ENCODE data around the gene CDYL.

Gene CDYL

DNA sequence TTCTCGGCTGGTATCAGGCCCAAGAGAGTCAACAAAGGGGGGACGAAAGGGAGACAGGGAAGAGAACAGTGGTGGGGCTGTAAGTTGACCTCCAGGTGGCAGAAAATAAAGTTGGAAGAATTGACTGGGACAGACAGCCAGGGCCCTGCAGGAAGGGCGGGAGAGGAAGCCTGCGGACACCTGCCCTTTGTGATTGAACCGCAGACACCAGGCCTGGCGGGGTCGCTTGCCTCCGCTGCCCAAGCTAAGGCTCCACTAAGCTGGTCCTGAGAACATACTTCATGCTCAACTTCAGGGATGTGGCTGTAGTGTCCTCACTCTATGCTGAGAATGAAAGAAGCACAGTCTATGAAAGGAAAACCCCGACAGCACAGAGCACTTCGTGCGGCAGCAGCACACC is 173.9 kb downstream of the CDYL start:
- H3K4me3 ChIP-seq (ENCODE audit: control insufficient read depth, low read depth, low read length): no peak overlapping the region
- TF ChIP-seq, protein P1, sequence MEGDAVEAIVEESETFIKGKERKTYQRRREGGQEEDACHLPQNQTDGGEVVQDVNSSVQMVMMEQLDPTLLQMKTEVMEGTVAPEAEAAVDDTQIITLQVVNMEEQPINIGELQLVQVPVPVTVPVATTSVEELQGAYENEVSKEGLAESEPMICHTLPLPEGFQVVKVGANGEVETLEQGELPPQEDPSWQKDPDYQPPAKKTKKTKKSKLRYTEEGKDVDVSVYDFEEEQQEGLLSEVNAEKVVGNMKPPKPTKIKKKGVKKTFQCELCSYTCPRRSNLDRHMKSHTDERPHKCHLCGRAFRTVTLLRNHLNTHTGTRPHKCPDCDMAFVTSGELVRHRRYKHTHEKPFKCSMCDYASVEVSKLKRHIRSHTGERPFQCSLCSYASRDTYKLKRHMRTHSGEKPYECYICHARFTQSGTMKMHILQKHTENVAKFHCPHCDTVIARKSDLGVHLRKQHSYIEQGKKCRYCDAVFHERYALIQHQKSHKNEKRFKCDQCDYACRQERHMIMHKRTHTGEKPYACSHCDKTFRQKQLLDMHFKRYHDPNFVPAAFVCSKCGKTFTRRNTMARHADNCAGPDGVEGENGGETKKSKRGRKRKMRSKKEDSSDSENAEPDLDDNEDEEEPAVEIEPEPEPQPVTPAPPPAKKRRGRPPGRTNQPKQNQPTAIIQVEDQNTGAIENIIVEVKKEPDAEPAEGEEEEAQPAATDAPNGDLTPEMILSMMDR (IDR thresholded peaks at IDR 0.05; ENCODE audit: control insufficient read depth, insufficient read depth, low read depth, low read length, missing control alignments): no peak
- DNase-seq (ENCODE audit: low read depth): no peak

DNA sequence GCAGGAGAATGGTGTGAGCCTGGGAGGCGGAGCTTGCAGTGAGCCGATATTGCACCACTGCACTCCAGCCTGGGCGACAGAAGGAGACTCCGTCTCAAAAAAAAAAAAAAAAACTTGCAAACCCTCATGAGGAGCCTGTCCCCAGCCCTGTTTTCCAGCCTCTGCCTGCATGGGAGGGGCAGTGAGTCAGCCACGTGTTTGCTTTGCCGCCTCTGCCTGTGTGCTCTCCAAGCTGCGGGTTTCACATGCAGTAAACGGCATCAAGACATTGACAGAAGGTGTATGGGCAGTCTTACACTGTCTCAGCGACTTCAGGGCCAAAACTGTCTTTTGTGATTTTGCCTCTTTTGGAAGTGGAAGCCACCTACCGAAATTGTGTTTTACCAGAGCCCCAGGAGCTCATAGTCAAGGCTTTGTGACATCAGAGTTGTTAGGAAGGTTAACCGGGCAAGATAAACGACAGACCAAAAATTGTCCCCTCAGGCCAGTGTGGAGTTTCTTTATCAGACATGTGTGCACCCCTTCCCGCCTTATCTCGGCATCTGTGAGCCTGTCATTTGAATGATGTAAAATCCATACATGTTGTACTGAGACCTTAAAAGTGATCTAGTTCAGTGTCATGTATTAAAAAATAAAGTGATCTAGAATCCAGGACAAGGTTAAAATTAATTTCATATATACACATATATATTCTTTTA is 174.8 kb downstream of the CDYL start:
- no peak for DNase-seq (ENCODE audit: low read depth)
- H3K4me3 ChIP-seq (ENCODE audit: control insufficient read depth, low read depth, low read length): no peak overlapping the region
- TF ChIP-seq, protein P1 (IDR thresholded peaks at IDR 0.05; ENCODE audit: control insufficient read depth, insufficient read depth, low read depth, low read length, missing control alignments): no peak

DNA sequence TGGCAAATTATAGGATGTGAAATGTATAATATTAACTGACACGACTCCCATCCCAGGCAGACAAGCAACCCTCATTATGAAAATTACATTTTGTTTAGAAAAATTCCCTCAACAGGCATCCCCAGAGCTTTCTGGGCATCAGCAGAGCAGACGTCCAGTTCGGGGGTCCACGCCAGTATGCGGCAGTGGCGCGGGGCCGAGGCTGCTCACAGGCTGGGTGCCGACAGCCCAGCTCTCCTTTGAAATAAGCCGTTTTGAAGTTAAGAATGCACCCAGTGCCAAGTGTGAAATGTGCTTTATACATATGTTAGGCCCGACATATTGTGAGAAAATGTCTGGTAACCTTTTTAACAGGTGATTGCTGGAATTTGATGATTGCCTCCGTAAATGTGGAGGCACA is 177.2 kb downstream of the CDYL start:
- no peak for DNase-seq (ENCODE audit: low read depth)
- no peak overlapping the region for H3K4me3 ChIP-seq (ENCODE audit: control insufficient read depth, low read depth, low read length)
- TF ChIP-seq, protein P1 (IDR thresholded peaks at IDR 0.05; ENCODE audit: control insufficient read depth, insufficient read depth, low read depth, low read length, missing control alignments): no peak

DNA sequence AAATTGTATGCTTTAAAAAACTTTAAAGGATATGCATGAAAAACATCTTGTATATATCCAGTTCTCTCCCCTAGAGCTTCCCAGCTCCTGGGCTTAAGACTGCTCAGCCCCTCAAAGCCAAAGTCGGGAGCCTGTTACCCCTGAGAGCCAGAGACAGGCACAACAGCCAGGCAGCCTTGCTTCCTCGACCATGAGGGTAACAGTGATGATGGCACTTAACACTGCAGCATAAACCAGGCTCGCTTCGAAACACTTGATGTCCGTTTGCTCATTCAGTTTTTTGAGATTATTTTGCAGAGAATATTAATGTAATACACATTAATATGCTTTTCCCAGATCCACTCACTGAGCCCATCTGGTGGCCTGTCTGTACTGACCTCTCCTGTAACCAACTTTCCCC is 180.4 kb downstream of the CDYL start:
- TF ChIP-seq, protein P1 (IDR thresholded peaks at IDR 0.05; ENCODE audit: control insufficient read depth, insufficient read depth, low read depth, low read length, missing control alignments): no peak
- no peak for DNase-seq (ENCODE audit: low read depth)
- H3K4me3 ChIP-seq (ENCODE audit: control insufficient read depth, low read depth, low read length): no peak overlapping the region

DNA sequence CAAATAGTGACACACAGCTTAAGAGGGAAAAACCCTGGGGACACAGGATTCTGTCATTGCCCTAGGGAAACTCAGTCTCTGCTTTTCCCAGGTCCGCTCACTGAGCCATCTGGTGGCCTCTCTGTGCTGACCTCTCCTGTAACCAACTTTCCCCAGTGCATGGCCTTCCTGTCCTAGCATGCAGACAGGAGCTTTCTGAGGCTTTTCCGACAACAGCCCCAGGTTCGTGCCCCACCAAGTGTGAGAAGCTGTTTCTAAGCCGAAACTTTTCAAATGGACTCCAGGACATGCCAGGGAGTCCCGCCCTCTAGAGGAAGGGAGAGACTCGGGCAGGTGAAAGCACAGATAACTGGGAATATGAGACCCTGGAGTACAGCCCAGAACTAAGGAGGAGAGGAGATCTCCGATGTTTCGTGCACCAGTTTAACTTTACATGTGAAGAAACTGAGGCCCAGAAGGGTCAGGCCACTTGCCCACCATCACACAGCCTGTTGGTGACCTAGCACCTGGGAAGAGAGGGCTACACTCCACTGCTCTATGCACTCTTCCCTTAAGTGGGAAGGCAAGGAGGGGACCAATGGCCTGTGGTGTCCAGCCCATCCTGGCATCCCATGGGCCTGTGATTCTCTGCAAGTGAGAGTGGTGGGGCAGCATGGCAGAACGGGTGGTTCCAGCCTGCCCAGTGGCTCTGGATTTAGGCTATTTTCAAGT is 181.5 kb downstream of the CDYL start:
- no peak overlapping the region for H3K4me3 ChIP-seq (ENCODE audit: control insufficient read depth, low read depth, low read length)
- no peak for DNase-seq (ENCODE audit: low read depth)
- TF ChIP-seq, protein P1 (IDR thresholded peaks at IDR 0.05; ENCODE audit: control insufficient read depth, insufficient read depth, low read depth, low read length, missing control alignments): peak; percentile 18

DNA sequence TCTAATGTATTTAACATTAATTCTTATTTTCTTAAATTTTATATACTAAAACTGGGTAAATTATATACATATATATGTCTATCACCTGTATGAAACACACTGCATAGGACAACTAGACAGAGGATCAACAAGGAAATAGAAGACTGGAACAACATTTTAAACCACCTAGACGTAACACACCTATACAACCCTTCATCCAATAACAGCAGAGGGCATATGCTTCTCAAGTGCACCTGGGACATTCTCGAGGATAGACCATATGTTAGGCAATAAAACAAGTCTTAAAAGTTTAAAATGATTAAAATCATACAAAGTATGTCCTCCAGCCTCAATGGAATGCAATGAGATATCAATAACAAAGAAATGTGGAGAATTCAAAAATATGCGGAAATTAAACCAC is 182.4 kb downstream of the CDYL start:
- H3K4me3 ChIP-seq (ENCODE audit: control insufficient read depth, low read depth, low read length): no peak overlapping the region
- DNase-seq (ENCODE audit: low read depth): no peak
- TF ChIP-seq, protein P1 (IDR thresholded peaks at IDR 0.05; ENCODE audit: control insufficient read depth, insufficient read depth, low read depth, low read length, missing control alignments): no peak
